ENCODE measurements around the gene RSL1D1. TPM values are rescaled to one million over a fixed set of nuclear protein-coding genes. Genes with fewer than 3 reads are reported as not detected.
A peak's percentile ranks its signal among the peaks of the same experiment; 100 is the strongest.

RSL1D1 gene
- total and polyA plus RNA-seq, 2 of the 8 experiments (the other 6 are each of a cell fraction or from before 2014, with no cell fraction given): 41.3 to 292 TPM

DNA sequence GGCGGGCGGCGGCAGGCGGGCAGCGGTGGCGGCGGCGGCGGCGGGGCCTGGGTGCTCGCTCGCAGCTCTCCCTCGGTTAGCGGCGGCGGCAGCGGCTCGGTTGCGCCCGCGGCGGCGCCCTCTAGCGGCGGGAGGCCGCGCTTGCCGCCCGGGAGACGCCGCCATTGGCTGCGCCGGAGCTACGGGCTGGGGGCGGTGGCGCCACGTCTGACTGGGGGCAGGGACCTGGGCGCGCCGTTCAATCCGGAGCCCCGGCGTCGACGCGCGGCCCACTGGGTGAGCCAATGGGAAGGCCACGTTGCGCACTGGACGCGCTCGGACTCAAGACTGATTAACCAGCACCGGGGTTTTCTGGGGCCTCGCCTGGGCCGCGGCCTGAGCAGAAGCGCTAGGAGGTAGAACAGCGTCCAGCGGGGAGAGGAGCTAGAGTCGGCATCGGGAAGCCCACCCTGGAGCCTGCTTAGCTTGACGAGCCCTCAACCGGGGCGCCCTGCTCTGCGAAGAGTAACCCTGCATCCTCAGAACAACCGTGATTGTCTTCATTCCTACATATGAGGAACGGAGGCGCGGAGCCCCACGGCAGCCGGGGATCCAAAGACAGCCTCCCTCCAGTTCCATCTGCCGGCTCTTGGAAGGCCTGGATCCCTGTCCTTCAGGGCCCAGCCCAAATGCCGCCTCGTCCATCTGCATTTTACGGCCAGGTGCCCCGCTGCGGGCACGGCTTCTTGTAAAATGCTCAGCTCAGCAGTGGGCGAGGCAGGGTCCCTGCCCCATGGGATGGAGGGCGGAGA is 54.0 kb downstream of the RSL1D1 start, which contains the start of gene ZC3H7A:
Gene ZC3H7A (minus strand): TSS at position 93 of the 791 bp plus-strand sequence. CDS start 14,904 bp downstream, outside the sequence.
- Histone ChIP-seq H3K23ac (ENCODE audit: insufficient read length) (no peak within 1 kb of the TSS), H3K4ac (replicated peaks; ENCODE audit: insufficient read length, low read depth, low read length) (no peak within 1 kb of the TSS), H3K27ac (ENCODE audit: low read depth, low read length) (peak within 1 kb of the TSS; percentile 81), H3K4me1 (replicated peaks in 1 of 4; ENCODE audit: control insufficient read depth in 3 of 4, insufficient read depth in 4 of 4, low read length in 3 of 4) (peaks cover 0 to 6% (median 3%) of the 10 kb centered on the region in 4 experiments; a peak in 4 of 7 replicates), H2BK20ac (ENCODE audit: low read length) (no peak within 1 kb of the TSS), H3K14ac (ENCODE audit: insufficient read length) (no peak within 1 kb of the TSS), H3K18ac (ENCODE audit: extremely low read depth, low read length) (peak within 1 kb of the TSS; percentile 71), H3K9me3 (ENCODE audit: insufficient read depth in 2 of 2, low read depth in 1 of 2, low read length in 1 of 2) (no peaks in the 10 kb centered on the region), H2BK120ac (replicated peaks; ENCODE audit: low read depth, low read length) (no peak within 1 kb of the TSS), H3K56ac (replicated peaks; ENCODE audit: insufficient read length, low read depth, low read length) (peak within 1 kb of the TSS; percentile 86), H3K9ac (replicated peaks in 1 of 4; ENCODE audit: extremely low read depth in 1 of 4, low read depth in 3 of 4, low read length in 3 of 4) (peak within 1 kb of the TSS; percentile 76 to 93 (median 82)), H2AFZ (ENCODE audit: low read length) (peak within 1 kb of the TSS; percentile 27; the same call in 1 of the 2 replicates), H3K79me2 (ENCODE audit: control insufficient read depth in 1 of 2, insufficient read depth in 2 of 2, low read length in 2 of 2) (peaks cover 14 to 38% of the 10 kb centered on the region in 2 experiments), H4K20me1 (replicated peaks in 1 of 2; ENCODE audit: control insufficient read depth in 1 of 2, insufficient read depth in 2 of 2, low read length in 2 of 2) (peaks cover 0 to 5% of the 10 kb centered on the region in 2 experiments), H3K79me1 (ENCODE audit: low read depth, low read length) (peaks cover 13% of the 10 kb centered on the region; the same call in 1 of the 2 replicates), H2BK12ac (ENCODE audit: low read depth, low read length) (0 out of 2 replicates have a peak within 1 kb of the TSS, but pooled peaks have one; percentile 23), H2BK15ac (ENCODE audit: low read length) (no peak within 1 kb of the TSS), H2BK5ac (ENCODE audit: low read depth, low read length) (peak within 1 kb of the TSS; percentile 79), H3K4me2 (ENCODE audit: insufficient read depth in 1 of 2, low read depth in 2 of 2, low read length in 2 of 2) (peak within 1 kb of the TSS; percentile 75 to 92), H3K36me3 (ENCODE audit: control insufficient read depth in 2 of 4, insufficient read depth in 4 of 4, low read length in 3 of 4) (no peaks in the 10 kb centered on the region; a peak in 1 of 8 replicates), H4K5ac (ENCODE audit: insufficient read length, low read depth, low read length) (peak within 1 kb of the TSS; percentile 72), H4K8ac (ENCODE audit: extremely low read depth, insufficient read depth, low read length) (peak within 1 kb of the TSS; percentile 91; the same call in 1 of the 2 replicates), H3K23me2 (ENCODE audit: low read depth, low read length) (peaks cover 4% of the 10 kb centered on the region; the same call in 1 of the 2 replicates), H3K27me3 (replicated peaks in 1 of 4; ENCODE audit: control insufficient read depth in 3 of 4, extremely low read depth in 1 of 4, insufficient read depth in 3 of 4, low read length in 3 of 4) (no peaks in the 10 kb centered on the region), H4K91ac (replicated peaks; ENCODE audit: insufficient read length, low read length) (peak within 1 kb of the TSS; percentile 25), H3K4me3 (ENCODE audit: extremely low read depth in 1 of 4, insufficient read depth in 2 of 4, low read depth in 3 of 4, low read length in 4 of 4) (peak within 1 kb of the TSS; percentile 78 to 96 (median 88)), H2AK5ac (ENCODE audit: low read depth, low read length) (no peak within 1 kb of the TSS)
- 2% methylated on average over 58 of the region's 80 CpGs; no CpG with 5 or more reads in 1 of the 2 experiments for WGBS, 2 experiments (ENCODE audit: extremely low coverage in 1 of 2, insufficient coverage in 1 of 2, insufficient read length in 1 of 2, insufficient replicate concordance in 2 of 2, low coverage in 1 of 2, low lambda C conversion rate in 2 of 2, missing lambda C conversion rate in 1 of 2)
- DNase-seq (ENCODE audit: low read depth in 1 of 2, low spot score in 2 of 2) (peak; percentile 90 to 91), FAIRE-seq (no peak)
- POLR2A ChIA-PET (ENCODE audit: partially characterized antibody): interaction anchor here (0.7 to 1.7 kb wide), 15 partner anchors 9 to 161 kb away, joined by 3 to 8 read pairs (median 4); partner anchors contain the start of genes RSL1D1 and TXNDC11
- CTCF ChIA-PET (ENCODE audit: partially characterized antibody): interaction anchor here (0.5 to 2.4 kb wide), 17 partner anchors 11 to 361 kb away, joined by 3 to 14 read pairs (median 4); no protein-coding TSS in a partner anchor
- TF ChIP-seq MAFK (IDR thresholded peaks at IDR 0.05; ENCODE audit: low read depth, low read length) (no peak), RAD21 (IDR thresholded peaks at IDR 0.05 in 1 of 2, conservative IDR thresholded peaks at IDR 0.05 in 1 of 2; ENCODE audit: low read depth in 2 of 2, low read length in 2 of 2) (no peak), TAF1 (IDR thresholded peaks at IDR 0.05; ENCODE audit: low read depth, low read length) (peak; percentile 84), NRF1 (IDR thresholded peaks at IDR 0.05; ENCODE audit: low read depth, low read length) (0 out of 2 replicates have a peak, but pooled peaks have one; percentile 2), SIRT6 (IDR thresholded peaks at IDR 0.05; ENCODE audit: low read length) (no peak), TBP (IDR thresholded peaks at IDR 0.05; ENCODE audit: low read depth, low read length) (peak; percentile 71; the same call in 1 of the 2 replicates), CHD2 (IDR thresholded peaks at IDR 0.05; ENCODE audit: low read length) (peak; percentile 65), YY1 (IDR thresholded peaks at IDR 0.05; ENCODE audit: low read depth, low read length) (peak; percentile 68; the same call in 1 of the 2 replicates), KDM4A (IDR thresholded peaks at IDR 0.05; ENCODE audit: low read depth, low read length, severe bottlenecking) (peak; percentile 47), ZNF274 (IDR thresholded peaks at IDR 0.05; ENCODE audit: borderline replicate concordance, extremely low read depth, low read length) (no peak), POU5F1 (IDR thresholded peaks at IDR 0.05; ENCODE audit: low read depth, low read length) (no peak)

Measured in H1 (cell line).